ENCODE measurements around the gene COIL. TPM values are rescaled to one million over a fixed set of nuclear protein-coding genes. Genes with fewer than 3 reads are reported as not detected.

The COIL gene
- total and polyA plus RNA-seq, 2 donors (not counting 3 experiments of a cell fraction or from before 2014, with no cell fraction given), result 4.2 to 20.6 TPM

- Histone ChIP-seq H3K36me3 (ENCODE audit: control insufficient read depth in 2 of 2, extremely low read depth in 1 of 2, insufficient read depth in 2 of 2, low read length in 2 of 2) (peaks cover 8 to 10% of the 10 kb centered on the region in 2 experiments), H3K27me3 (ENCODE audit: control insufficient read depth in 2 of 2, insufficient read depth in 2 of 2, low read length in 2 of 2) (no peaks in the 10 kb centered on the region), H3K79me2 (ENCODE audit: control insufficient read depth, insufficient read depth, low read length) (peaks cover 15% of the 10 kb centered on the region), H3K9me1 (replicated peaks; ENCODE audit: control insufficient read depth, extremely low read depth, insufficient read depth, low read length) (no peaks in the 10 kb centered on the region), H3K27ac (ENCODE audit: insufficient read depth, low read depth, low read length) (no peak overlapping the region), H3K4me3 (replicated peaks in 1 of 3; ENCODE audit: insufficient read depth in 1 of 3, low read depth in 1 of 3, low read length in 3 of 3) (no peak overlapping the region), H2AFZ (ENCODE audit: low read depth, low read length) (no peak overlapping the region), H3K4me1 (ENCODE audit: control insufficient read depth, extremely low read depth, insufficient read depth, low read length) (peaks cover 6% of the 10 kb centered on the region), H4K20me1 (replicated peaks; ENCODE audit: control insufficient read depth, extremely low read depth, insufficient read depth, low read length) (no peaks in the 10 kb centered on the region), H3K9me3 (replicated peaks; ENCODE audit: control insufficient read depth, insufficient read depth, low read length) (no peaks in the 10 kb centered on the region), H3K9ac (replicated peaks; ENCODE audit: extremely low read depth, insufficient read depth, low read length) (no peak overlapping the region), H3K4me2 (ENCODE audit: insufficient read depth, low read length) (no peak overlapping the region)
- no peak for DNase-seq (ENCODE audit: low read depth, low spot score)
- FAIRE-seq, result no peak
- BruUV-seq (replicated peaks), result no TSS peak
- ChIA-PET CTCF (no interaction called here), POLR2A (no interaction called here)
- TF ChIP-seq FOS (IDR thresholded peaks at IDR 0.05; ENCODE audit: borderline replicate concordance, insufficient read depth, low read length) (no peak), MYC (IDR thresholded peaks at IDR 0.05; ENCODE audit: low read depth, low read length) (no peak), JUN (IDR thresholded peaks at IDR 0.05; ENCODE audit: borderline replicate concordance, insufficient read depth, insufficient read length, low read depth) (no peak), POLR2AphosphoS5 (IDR thresholded peaks at IDR 0.05; ENCODE audit: insufficient read depth, low read depth, low read length) (no peak), MAX (IDR thresholded peaks at IDR 0.05; ENCODE audit: insufficient read depth, insufficient read length) (no peak), POLR2A (IDR thresholded peaks at IDR 0.05; ENCODE audit: low read depth, low read length) (no peak), GATA2 (IDR thresholded peaks at IDR 0.05; ENCODE audit: insufficient read depth, insufficient read length, low read depth, low read length) (no peak), CTCF (IDR thresholded peaks at IDR 0.05; ENCODE audit: extremely low read depth in 1 of 2, insufficient read depth in 1 of 2, low read depth in 1 of 2, low read length in 2 of 2) (no peak), EZH2 (IDR thresholded peaks at IDR 0.05; ENCODE audit: borderline replicate concordance, low read depth, low read length, severe bottlenecking) (no peak)
- intact Hi-C loops (cut with micrococcal nuclease), result no loop called here
- dilution Hi-C loops (cut with MboI; ENCODE audit: extremely low pct_ligation_motif_present, low sequenced_read_pairs), result no loop called here
Observed at GRCh38 chr17:56948491-56948890, 12.4 kb downstream of the COIL start.
